Kidney (tissue), 14 donors: ENCODE measurements around the gene ASPM. TPM values are rescaled to one million over a fixed set of nuclear protein-coding genes. Genes with fewer than 3 reads are reported as not detected.

Experiments
- DNase-seq, 5 donors: peaks; one replicate each; pipeline ENCODE4 v3.0.0-alpha.2; 2013 to 2020
- FAIRE-seq: peaks from 2 replicates; lab custom pipeline; 2012; peaks lifted over from hg19 to GRCh38; lab: Jason Lieb, UNC
- H3K27ac ChIP-seq, 2 donors: one replicate each; pipeline ENCODE4 v1.7.0; 2013; ENCODE audit warnings: low read depth in 2 of 2, low read length in 2 of 2, inconsistent platforms in 1 of 2
- H3K27me3 ChIP-seq: one replicate; pipeline ENCODE4 v1.7.1; 2013; ENCODE audit warnings: low read length, inconsistent platforms; ENCODE audit not compliant: control insufficient read depth, insufficient read depth
- H3K36me3 ChIP-seq, 3 donors: one replicate each; pipeline versions ENCODE4 v1.7.0 to v1.7.1; 2013; ENCODE audit warnings: low read length in 3 of 3, control low read depth in 1 of 3, inconsistent platforms in 1 of 3; ENCODE audit not compliant: insufficient read depth in 3 of 3, control insufficient read depth in 2 of 3
- H3K4me1 ChIP-seq, 3 donors: one replicate each; pipeline versions ENCODE4 v1.7.0 to v1.7.1; 2013; ENCODE audit warnings: low read length in 3 of 3, inconsistent platforms in 1 of 3, low read depth in 1 of 3; ENCODE audit not compliant: control insufficient read depth in 2 of 3, insufficient read depth in 2 of 3
- H3K4me3 ChIP-seq, 3 donors: one replicate each; pipeline versions ENCODE4 v1.7.0 to v1.8.1; 2013; ENCODE audit warnings: low read length in 3 of 3, control low read depth in 1 of 3, inconsistent platforms in 1 of 3
- H3K9ac ChIP-seq, 3 donors: one replicate each; pipeline versions ENCODE4 v1.7.0 to v1.7.1; 2013; ENCODE audit warnings: low read length in 3 of 3, control low read depth in 1 of 3, inconsistent platforms in 1 of 3
- H3K9me3 ChIP-seq, 3 donors: one replicate each; pipeline versions ENCODE4 v1.7.0 to v1.7.1; 2013; ENCODE audit warnings: low read length in 3 of 3, control low read depth in 1 of 3, inconsistent platforms in 1 of 3; ENCODE audit not compliant: control insufficient read depth in 2 of 3, insufficient read depth in 1 of 3
- intact Hi-C: fragments of 100-400 bp; cut with DNase I; formaldehyde crosslinking; loops from one replicate; pipeline ENCODE4 v1.11.1; 2022
- polyA plus RNA-seq: library from polyadenylated mRNA; stranded (reverse); fragments of 350-450 nt; fragmentation: Illumina TruSeq; extraction: RNeasy Lipid Tissue Mini Kit (QIAGEN cat#74804); gene quantifications from one replicate; pipeline ENCODE4 v1.2.3, GENCODE V29; 2014; ENCODE audit warnings: low read depth, low replicate concordance; ENCODE audit not compliant: insufficient read depth
- total RNA-seq: library from RNA; stranded (reverse); fragmentation: NEBNext Ultra II Directional; extraction: Animal tissue kit (Norgen Biotek cat#: 25700); gene quantifications from one replicate; pipeline ENCODE4 v1.2.1, GENCODE V29; 2021
- TF ChIP-seq, protein P1 (sequence below): IDR thresholded peaks from 3 replicates; pipeline ENCODE4 v1.5.1; 2012; ENCODE audit warnings: mild to moderate bottlenecking, moderate library complexity, borderline replicate concordance; ENCODE audit not compliant: insufficient read depth; ENCODE audit errors: extremely low read depth
- donor health status: control.
- donor health status: control.
- donor health status: control.
- donor health status: control.
- donor health status: control.
- donor health status: DM: yes; HTN: yes; CAD: no.
- donor health status: Normal renal cell carcinoma (clear cell type).

The ASPM gene
- total and polyA plus RNA-seq, 2 donors from 2014 or later, result 0.06 to 0.69 TPM

DNA sequence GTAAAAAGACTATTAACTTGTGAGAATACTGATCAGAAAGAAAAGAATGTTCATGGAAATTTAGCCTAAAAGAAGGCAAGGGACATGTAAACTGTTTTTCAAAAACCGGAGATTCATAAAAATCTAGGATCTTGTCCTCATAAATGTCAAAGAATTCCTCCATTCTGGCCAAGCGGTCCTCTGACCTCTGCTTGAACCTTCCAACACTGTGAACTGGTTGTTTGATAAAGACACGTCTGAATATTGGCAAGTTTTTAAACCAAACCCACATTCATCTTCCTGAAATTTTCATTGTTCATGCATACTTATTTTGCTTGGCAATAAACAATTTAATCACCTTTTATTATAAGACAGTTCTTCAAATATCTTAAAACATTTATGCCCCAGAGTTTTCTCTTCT lies 19.8 kb downstream of the ASPM start:
- intact Hi-C loops, result no loop called here
- Histone ChIP-seq H3K9me3 (no peaks in the 10 kb centered on the region), H3K36me3 (no peaks in the 10 kb centered on the region), H3K9ac (no peak overlapping the region), H3K4me1 (no peaks in the 10 kb centered on the region), H3K27ac (no peak overlapping the region), H3K27me3 (no peaks in the 10 kb centered on the region), H3K4me3 (no peak overlapping the region)
- FAIRE-seq, result no peak
- no peak for DNase-seq
- TF ChIP-seq, protein P1, sequence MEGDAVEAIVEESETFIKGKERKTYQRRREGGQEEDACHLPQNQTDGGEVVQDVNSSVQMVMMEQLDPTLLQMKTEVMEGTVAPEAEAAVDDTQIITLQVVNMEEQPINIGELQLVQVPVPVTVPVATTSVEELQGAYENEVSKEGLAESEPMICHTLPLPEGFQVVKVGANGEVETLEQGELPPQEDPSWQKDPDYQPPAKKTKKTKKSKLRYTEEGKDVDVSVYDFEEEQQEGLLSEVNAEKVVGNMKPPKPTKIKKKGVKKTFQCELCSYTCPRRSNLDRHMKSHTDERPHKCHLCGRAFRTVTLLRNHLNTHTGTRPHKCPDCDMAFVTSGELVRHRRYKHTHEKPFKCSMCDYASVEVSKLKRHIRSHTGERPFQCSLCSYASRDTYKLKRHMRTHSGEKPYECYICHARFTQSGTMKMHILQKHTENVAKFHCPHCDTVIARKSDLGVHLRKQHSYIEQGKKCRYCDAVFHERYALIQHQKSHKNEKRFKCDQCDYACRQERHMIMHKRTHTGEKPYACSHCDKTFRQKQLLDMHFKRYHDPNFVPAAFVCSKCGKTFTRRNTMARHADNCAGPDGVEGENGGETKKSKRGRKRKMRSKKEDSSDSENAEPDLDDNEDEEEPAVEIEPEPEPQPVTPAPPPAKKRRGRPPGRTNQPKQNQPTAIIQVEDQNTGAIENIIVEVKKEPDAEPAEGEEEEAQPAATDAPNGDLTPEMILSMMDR, result no peak

DNA sequence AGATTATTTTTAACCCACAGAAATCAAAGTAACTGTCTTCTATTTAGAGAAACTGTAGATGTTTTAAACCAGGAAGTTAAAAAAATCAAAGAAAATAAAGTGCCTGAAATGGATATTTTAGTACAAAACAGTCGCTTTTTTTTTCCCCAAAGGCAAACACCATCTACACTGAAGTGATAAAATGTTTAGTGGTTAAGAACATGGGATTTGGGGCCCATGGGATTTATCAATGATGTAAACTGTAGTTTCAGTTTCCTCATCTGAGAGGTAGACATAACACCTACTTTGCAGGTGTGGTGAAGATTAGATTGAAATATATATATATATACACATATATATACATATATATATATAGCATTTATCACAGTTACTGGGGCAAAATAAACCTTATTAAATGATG lies 22.1 kb downstream of the ASPM start:
- Histone ChIP-seq H3K9ac (no peak overlapping the region), H3K36me3 (no peaks in the 10 kb centered on the region), H3K4me1 (no peaks in the 10 kb centered on the region), H3K27ac (no peak overlapping the region), H3K27me3 (no peaks in the 10 kb centered on the region), H3K4me3 (no peak overlapping the region), H3K9me3 (no peaks in the 10 kb centered on the region)
- FAIRE-seq, result no peak
- DNase-seq, result no peak
- TF ChIP-seq, protein P1, result no peak
- intact Hi-C loops, result no loop called here

DNA sequence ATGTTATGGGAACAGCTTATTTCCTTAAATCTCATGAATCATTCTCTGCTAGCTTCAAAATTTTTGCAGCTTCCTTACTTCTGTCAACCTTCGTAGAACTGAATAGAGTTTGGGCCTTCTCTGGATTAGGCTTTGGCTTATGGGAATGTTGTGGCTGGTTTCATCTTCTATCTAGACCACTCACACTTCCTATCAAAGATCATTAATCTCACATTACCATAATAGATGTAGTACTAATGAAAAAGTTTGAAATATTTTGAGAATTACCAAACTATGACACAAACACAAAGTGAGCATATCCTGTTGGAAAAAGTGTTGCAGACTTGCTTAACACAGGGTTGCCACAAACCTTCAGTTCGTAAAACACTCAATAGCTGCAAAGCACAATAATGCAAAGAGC lies 30.3 kb downstream of the ASPM start:
- DNase-seq, result no peak
- no peak overlapping the region for H3K9ac ChIP-seq
- no peaks in the 10 kb centered on the region for H3K4me1 ChIP-seq
- H3K9me3 ChIP-seq, result no peaks in the 10 kb centered on the region
- H3K27me3 ChIP-seq, result no peaks in the 10 kb centered on the region
- no peaks in the 10 kb centered on the region for H3K36me3 ChIP-seq
- intact Hi-C loops, result no loop called here
- TF ChIP-seq, protein P1, result no peak
- no peak overlapping the region for H3K27ac ChIP-seq
- no peak for FAIRE-seq
- H3K4me3 ChIP-seq, result no peak overlapping the region

DNA sequence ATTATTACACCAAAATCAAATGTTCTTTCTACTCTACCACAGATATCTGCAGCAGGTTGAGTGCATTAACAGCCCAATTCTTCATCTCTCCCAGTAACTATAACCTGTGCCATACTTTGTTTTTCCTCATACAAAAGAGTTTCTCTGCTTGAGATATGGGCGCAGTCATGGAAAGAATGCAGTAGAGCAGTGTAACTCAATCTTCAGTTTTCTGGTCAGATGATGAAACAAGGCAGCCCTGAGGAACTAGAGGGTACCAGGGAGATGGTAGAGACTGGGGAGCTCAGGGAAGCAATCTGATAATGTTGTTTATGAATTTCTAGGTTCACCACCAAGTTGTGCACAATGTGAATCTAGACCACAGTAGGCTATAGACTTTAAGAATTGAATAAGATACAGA lies 39.6 kb downstream of the ASPM start:
- Histone ChIP-seq H3K9me3 (no peaks in the 10 kb centered on the region), H3K27ac (no peak overlapping the region), H3K27me3 (no peaks in the 10 kb centered on the region), H3K36me3 (no peaks in the 10 kb centered on the region), H3K4me3 (no peak overlapping the region), H3K4me1 (no peaks in the 10 kb centered on the region), H3K9ac (no peak overlapping the region)
- FAIRE-seq (no peak), DNase-seq (no peak)
- intact Hi-C loops, result no loop called here
- TF ChIP-seq, protein P1, result no peak
